Left colon (tissue), 2 donors: ENCODE measurements around the gene CAMK2N2. TPM values are rescaled to one million over a fixed set of nuclear protein-coding genes. Genes with fewer than 3 reads are reported as not detected.
"Not testable (repeated sequence)": the region's sequence is repeated elsewhere in the genome, so short reads cannot be mapped to it uniquely, and the experiment has no call there.

Source experiments
- ATAC-seq: fragments of 200-7000 bp; cut with Tn5 transposase; one replicate; pipeline ENCODE4 v1.9.1; 2020; ENCODE audit warnings: mild to moderate bottlenecking, moderate library complexity
- DNase-seq, 2 donors: peaks; one replicate each; pipeline ENCODE4 v3.0.0-alpha.2; 2020
- intact Hi-C, 2 donors: fragments of 100-400 bp; cut with DNase I in 1 of 2; cut with micrococcal nuclease in 1 of 2; formaldehyde crosslinking; loops; one replicate each; pipeline versions ENCODE4 v1.11.2 to v1.14.0; 2022; cut with DNase I, micrococcal nuclease
- total RNA-seq, 2 donors: library from RNA; stranded (reverse); fragmentation: NEBNext Ultra II Directional; extraction: Animal tissue kit (Norgen Biotek cat#: 25700); gene quantifications; one replicate each; pipeline ENCODE4 v1.2.1, GENCODE V29; 2021
- donor health status: DM: no; HTN: no; CAD: no.
- donor health status: DM: yes; HTN: yes; CAD: no.

CAMK2N2 gene
- total RNA-seq, 2 donors from 2014 or later: 0.39 TPM; not detected in 1

GRCh38 chr3:184275961-184276910 lies 14.9 kb upstream of the CAMK2N2 start, which contains the start of gene ECE2:
Gene ECE2, plus strand, starts transcription at chr3:184276022. Its CDS starts 132 bp downstream, at chr3:184276154.
- no peak for ATAC-seq
- no peak for DNase-seq
- intact Hi-C loops: no loop called here

GRCh38 chr3:184275381-184275701 lies 14.0 kb upstream of the CAMK2N2 start:
- ATAC-seq (no peak), DNase-seq (no peak)
- intact Hi-C loops: no loop called here

GRCh38 chr3:184272269-184272668 lies 10.9 kb upstream of the CAMK2N2 start:
- ATAC-seq (no peak), DNase-seq (no peak)
- intact Hi-C loops: no loop called here

- DNase-seq, intact Hi-C loops, ATAC-seq: not testable (repeated sequence)
These were observed 5.9 kb upstream of the CAMK2N2 start for GRCh38 chr3:184267249-184267648.

GRCh38 chr3:184262764-184263179 lies 1.4 kb upstream of the CAMK2N2 start:
- ATAC-seq: no peak
- intact Hi-C loops: no loop called here
- no peak for DNase-seq

- ATAC-seq (peak; percentile 18), DNase-seq (no peak)
- intact Hi-C loops: no loop called here
These were observed 756 bp upstream of the CAMK2N2 start for GRCh38 chr3:184261854-184262763.

- intact Hi-C loops: no loop called here
- ATAC-seq: no peak
- DNase-seq: no peak
These were observed 556 bp downstream of the CAMK2N2 start for GRCh38 chr3:184260724-184261269.

- intact Hi-C loops: no loop called here
- peak in 1 of 2 donors; percentile 55 for DNase-seq
These were observed 1.3 kb downstream of the CAMK2N2 start for GRCh38 chr3:184259878-184260723.

GRCh38 chr3:184259396-184259877 lies 1.9 kb downstream of the CAMK2N2 start:
- ATAC-seq: peak; percentile 10
- DNase-seq: no peak
- intact Hi-C loops: no loop called here

More at GRCh38 chr3:184259878-184260723, 1.3 kb downstream of the CAMK2N2 start:
- peak; percentile 77 for ATAC-seq

- intact Hi-C loops: no loop called here
- no peak for ATAC-seq
- no peak for DNase-seq
These were observed 2.4 kb downstream of the CAMK2N2 start for GRCh38 chr3:184258926-184259325.

- DNase-seq (no peak), ATAC-seq (no peak)
- intact Hi-C loops: no loop called here
These were observed 4.1 kb downstream of the CAMK2N2 start for GRCh38 chr3:184257083-184257915.

GRCh38 chr3:184255291-184256039 lies 5.9 kb downstream of the CAMK2N2 start:
- ATAC-seq: no peak
- DNase-seq: no peak
- intact Hi-C loops: no loop called here

- intact Hi-C loops: no loop called here
- ATAC-seq (peak; percentile 73), DNase-seq (peak; percentile 86 to 94)
These were observed 11.1 kb downstream of the CAMK2N2 start for GRCh38 chr3:184250167-184250828.

- DNase-seq (peak; percentile 97), ATAC-seq (peak; percentile 96)
- intact Hi-C loops: loop anchor here in 1 of 2 donors (10.0 kb wide), 1 partner anchor 115 kb away; the partner anchor contains the start of gene EIF2B5
These were observed 11.8 kb downstream of the CAMK2N2 start, which contains the start of gene EEF1AKMT4 for GRCh38 chr3:184249412-184250166. Gene EEF1AKMT4, plus strand, starts transcription at chr3:184249672. Its CDS starts 23 bp downstream, at chr3:184249695.
